ENCODE data around the gene AOPEP. TPM values are rescaled to one million over a fixed set of nuclear protein-coding genes. Genes with fewer than 3 reads are reported as not detected.

AOPEP gene
- total and polyA plus RNA-seq, 9 of the 15 experiments (the other 6 are each of a cell fraction or from before 2014, with no cell fraction given), result 4.5 to 19.3 (median 13.5) TPM

- peak; percentile 97 for TF ChIP-seq ARID3A (IDR thresholded peaks at IDR 0.05; ENCODE audit: borderline replicate concordance, low read depth, low read length)
- 0 out of 4 replicates have a peak, but pooled peaks of 1 of the 2 experiments have one; percentile 71 for TF ChIP-seq ARNT (IDR thresholded peaks at IDR 0.05)
- peak; percentile 89 for TF ChIP-seq SMARCC2 (IDR thresholded peaks at IDR 0.05; ENCODE audit: low read depth)
These were observed 210.9 kb downstream of the AOPEP start (continued) for GRCh38 chr9:94937214-94937903.

GRCh38 chr9:94938384-94938783, 211.9 kb downstream of the AOPEP start:
- Histone ChIP-seq H3K36me3 (ENCODE audit: control insufficient read depth, insufficient read depth, low read length) (no peaks in the 10 kb centered on the region), H3K9ac (ENCODE audit: insufficient read depth in 1 of 2, low read depth in 2 of 2, low read length in 2 of 2) (no peak overlapping the region), H3K4me1 (replicated peaks in 1 of 2; ENCODE audit: control insufficient read depth in 2 of 2, insufficient read depth in 2 of 2, low read length in 2 of 2) (peaks cover 5 to 20% of the 10 kb centered on the region in 2 experiments), H3K4me3 (no peak overlapping the region), H3K9me1 (ENCODE audit: control insufficient read depth, insufficient read depth, low read length) (no peaks in the 10 kb centered on the region), H3K27me3 (ENCODE audit: control insufficient read depth in 2 of 2, insufficient read depth in 2 of 2, low read length in 2 of 2) (no peaks in the 10 kb centered on the region), H3K9me3 (replicated peaks; ENCODE audit: control insufficient read depth, insufficient read depth, low read depth, low read length) (no peaks in the 10 kb centered on the region), H4K20me1 (replicated peaks; ENCODE audit: control insufficient read depth, insufficient read depth, low read length) (no peaks in the 10 kb centered on the region), H2AFZ (ENCODE audit: low read depth, low read length) (no peak overlapping the region), H3K79me2 (ENCODE audit: control insufficient read depth, insufficient read depth, low read length) (no peaks in the 10 kb centered on the region), H3K4me2 (ENCODE audit: insufficient read depth, low read length) (no peak overlapping the region), H3K27ac (ENCODE audit: extremely low read depth, low read depth, low read length) (no peak overlapping the region)
- TF ChIP-seq FOS (IDR thresholded peaks at IDR 0.05; ENCODE audit: extremely low read depth, insufficient read length) (no peak), ZNF395 (CRISPR knock-in tag; IDR thresholded peaks at IDR 0.05) (no peak), YBX1 (IDR thresholded peaks at IDR 0.05) (no peak), CREB1 (IDR thresholded peaks at IDR 0.05) (no peak), CREB1 (CRISPR knock-in tag; IDR thresholded peaks at IDR 0.05) (no peak), ZBTB26 (CRISPR knock-in tag; IDR thresholded peaks at IDR 0.05) (no peak), ZNF175 (CRISPR knock-in tag; IDR thresholded peaks at IDR 0.05; ENCODE audit: low read depth) (no peak), RFX7 (CRISPR knock-in tag; IDR thresholded peaks at IDR 0.05) (no peak), NFE2L1 (tag; IDR thresholded peaks at IDR 0.05; ENCODE audit: borderline replicate concordance, low read depth) (no peak), ZNF184 (CRISPR knock-in tag; IDR thresholded peaks at IDR 0.05) (no peak), TCFL5 (CRISPR knock-in tag; conservative IDR thresholded peaks at IDR 0.05) (no peak), EGR1 (conservative IDR thresholded peaks at IDR 0.05) (no peak), ZNF224 (CRISPR knock-in tag; IDR thresholded peaks at IDR 0.05) (no peak), GATAD2B (IDR thresholded peaks at IDR 0.05; ENCODE audit: borderline replicate concordance) (no peak), FOXP1 (CRISPR knock-in tag; IDR thresholded peaks at IDR 0.05) (no peak)
- ChIA-PET POLR2A (no interaction called here), CTCF (ENCODE audit: low intra/inter-chr PET ratio) (no interaction called here)
- DNase-seq (ENCODE audit: extremely low read depth in 1 of 4, low spot score in 3 of 4), result no peak
- 84% methylated on average over 3 of the region's 3 CpGs for WGBS (ENCODE audit: insufficient coverage, low coverage, missing lambda C conversion rate)
- FAIRE-seq, result peak; percentile 32
- intact Hi-C loops (cut with micrococcal nuclease) (no loop called here), in situ Hi-C loops (cut with MboI) (no loop called here)
- no TSS peak for BruUV-seq (replicated peaks)
- no peak for ATAC-seq

All from K562 (cell line).